GM12878 (cell line): ENCODE measurements around the gene CDHR4. TPM values are rescaled to one million over a fixed set of nuclear protein-coding genes. Genes with fewer than 3 reads are reported as not detected.

Experiments used
- ATAC-seq: fragments of 200-7000 bp; cut with Tn5 transposase; 3 replicates; pipeline ENCODE4 v1.9.1; 2020; ENCODE audit warnings: mild to moderate bottlenecking, moderate library complexity
- BruUV-seq: library from RNA; stranded (reverse); fragments of 400-500 nt; replicated peaks from 2 replicates; lab custom pipeline; 2021; lab: Mats Ljungman, UMichigan
- CTCF ChIA-PET: fragments of 300-600 bp; sonication (Branson Sonifier 250); formaldehyde crosslinking; extraction: SDS; loops from one replicate; lab custom pipeline; 2021; ENCODE audit warnings: inconsistent platforms; lab: Yijun Ruan, JAX
- POLR2A ChIA-PET: fragments of 350-600 bp; formaldehyde crosslinking; extraction: SDS; loops from one replicate; lab custom pipeline; 2021; ENCODE audit warnings: inconsistent platforms; lab: Charles Lee
- RAD21 ChIA-PET: fragments of 300-600 bp; sonication (Branson Sonifier 250); formaldehyde crosslinking; loops from one replicate; lab custom pipeline; 2023; ENCODE audit warnings: antibody characterized with exemption; ENCODE audit not compliant: unreplicated experiment; lab: Charles Lee
- SMC1A ChIA-PET: fragments of 300-600 bp; sonication (Branson Sonifier 250); formaldehyde crosslinking; loops from one replicate; lab custom pipeline; 2023; ENCODE audit not compliant: unreplicated experiment, uncharacterized antibody; lab: Charles Lee
- DNase-seq: peaks from one replicate; pipeline ENCODE4 v3.0.0-alpha.2; 2011; ENCODE audit warnings: low read depth, low spot score
- FAIRE-seq: peaks from 3 replicates; lab custom pipeline; 2011; peaks lifted over from hg19 to GRCh38; lab: Jason Lieb, UNC
- H2AFZ ChIP-seq: 2 replicates; pipeline ENCODE4 v1.6.0; 2011; ENCODE audit warnings: low read depth, low read length, control low read depth; ENCODE audit not compliant: control insufficient read depth
- H3K27ac ChIP-seq: 2 replicates; pipeline ENCODE4 v1.5.1; 2011; ENCODE audit warnings: control low read depth; ENCODE audit not compliant: control insufficient read depth, insufficient read depth
- H3K27me3 ChIP-seq, 2 experiments: replicated peaks in 1 of 2; 2 replicates each; pipeline versions ENCODE4 v1.6.0 to v1.6.1; 2011; ENCODE audit warnings: low read length in 1 of 2; ENCODE audit not compliant: control insufficient read depth in 2 of 2, insufficient read depth in 2 of 2
- H3K36me3 ChIP-seq, 2 experiments: 2 replicates each; pipeline ENCODE4 v1.5.1; 2011; ENCODE audit warnings: low read length in 1 of 2; ENCODE audit not compliant: control insufficient read depth in 2 of 2, insufficient read depth in 2 of 2
- H3K4me1 ChIP-seq: 2 replicates; pipeline ENCODE4 v1.6.1; 2011; ENCODE audit warnings: mild to moderate bottlenecking, low read length, moderate library complexity, mixed read lengths; ENCODE audit not compliant: control insufficient read depth, insufficient read depth
- H3K4me2 ChIP-seq: 2 replicates; pipeline ENCODE4 v1.6.0; 2011; ENCODE audit warnings: control low read depth; ENCODE audit not compliant: control insufficient read depth, insufficient read depth
- H3K4me3 ChIP-seq: fragments of 200-600 bp; sonication (generic); 2 replicates; pipeline ENCODE4 v1.5.1; 2016
- H3K79me2 ChIP-seq: 2 replicates; pipeline ENCODE4 v1.6.0; 2011; ENCODE audit warnings: low read length; ENCODE audit not compliant: control insufficient read depth, insufficient read depth
- H3K9ac ChIP-seq: 2 replicates; pipeline ENCODE4 v1.8.0; 2011; ENCODE audit warnings: low read length, control low read depth, mixed read lengths; ENCODE audit not compliant: control insufficient read depth, insufficient read depth
- H3K9me3 ChIP-seq: replicated peaks from 3 replicates; pipeline ENCODE4 v1.5.1; 2011; ENCODE audit warnings: mild to moderate bottlenecking, low read length; ENCODE audit not compliant: control insufficient read depth, insufficient read depth
- H4K20me1 ChIP-seq: 2 replicates; pipeline ENCODE4 v1.6.0; 2011; ENCODE audit not compliant: control insufficient read depth, insufficient read depth
- DPF2 ChIP-seq: fragments of 450-650 bp; IDR thresholded peaks from 2 replicates; pipeline ENCODE4 v1.6.1; 2017; ENCODE audit warnings: mild to moderate bottlenecking
- HCFC1 ChIP-seq: fragments of 150-350 bp; IDR thresholded peaks from 2 replicates; pipeline ENCODE4 v1.6.1; 2014; ENCODE audit warnings: low read length
- KAT2A ChIP-seq: conservative IDR thresholded peaks from 2 replicates; pipeline ENCODE4 v1.6.1; 2011; ENCODE audit warnings: low read depth, low read length; ENCODE audit not compliant: control insufficient read depth
- KLF5 ChIP-seq: fragments of 450-650 bp; IDR thresholded peaks from 2 replicates; pipeline ENCODE4 v1.6.1; 2014; ENCODE audit warnings: mild to moderate bottlenecking; ENCODE audit not compliant: partially characterized antibody
- LARP7 ChIP-seq: fragments of 450-650 bp; IDR thresholded peaks from 2 replicates; pipeline ENCODE4 v1.6.1; 2017; ENCODE audit warnings: mild to moderate bottlenecking
- MAX ChIP-seq: IDR thresholded peaks from 2 replicates; pipeline ENCODE4 v1.6.1; 2012; ENCODE audit warnings: low read depth, low read length, improper control_type of control experiment
- MEF2B ChIP-seq: fragments of 450-650 bp; IDR thresholded peaks from 2 replicates; pipeline ENCODE4 v1.6.1; 2018; ENCODE audit warnings: mild to moderate bottlenecking, moderate library complexity; ENCODE audit not compliant: partially characterized antibody, poor library complexity, severe bottlenecking
- NFIC ChIP-seq: IDR thresholded peaks from 2 replicates; pipeline ENCODE4 v1.6.1; 2012; ENCODE audit warnings: low read depth, mild to moderate bottlenecking, inconsistent platforms, low read length, moderate library complexity
- POLR2AphosphoS5 ChIP-seq: IDR thresholded peaks from 2 replicates; pipeline ENCODE4 v1.6.1; 2011; ENCODE audit warnings: mild to moderate bottlenecking, low read length, inconsistent platforms
- RFX5 ChIP-seq: IDR thresholded peaks from 2 replicates; pipeline ENCODE4 v1.6.1; 2011; ENCODE audit warnings: low read depth, low read length, improper control_type of control experiment
- STAT3 ChIP-seq: IDR thresholded peaks from 2 replicates; pipeline ENCODE4 v1.6.1; 2011; ENCODE audit warnings: low read depth, low read length, improper control_type of control experiment
- SUPT20H ChIP-seq: IDR thresholded peaks from 2 replicates; pipeline ENCODE4 v1.6.1; 2011; ENCODE audit warnings: low read depth, mild to moderate bottlenecking, low read length, moderate library complexity, borderline replicate concordance; ENCODE audit not compliant: control insufficient read depth
- YY1 ChIP-seq: IDR thresholded peaks from 2 replicates; pipeline ENCODE4 v1.6.1; 2011; ENCODE audit warnings: low read depth, mild to moderate bottlenecking, low read length
- ZNF274 ChIP-seq: IDR thresholded peaks from one replicate; pipeline ENCODE4 v1.8.0; 2011; ENCODE audit not compliant: insufficient read length, insufficient read depth
- ZNF384 ChIP-seq: IDR thresholded peaks from 2 replicates; pipeline ENCODE4 v1.6.1; 2012; ENCODE audit warnings: low read depth, mild to moderate bottlenecking, low read length, improper control_type of control experiment, borderline replicate concordance
- ZNF622 ChIP-seq: fragments of 450-650 bp; IDR thresholded peaks from 2 replicates; pipeline ENCODE4 v1.6.1; 2017; ENCODE audit warnings: mild to moderate bottlenecking, inconsistent platforms
- ZSCAN29 ChIP-seq: fragments of 450-650 bp; IDR thresholded peaks from 2 replicates; pipeline ENCODE4 v1.6.1; 2017; ENCODE audit warnings: mild to moderate bottlenecking, moderate library complexity
- WGBS: methylation state at CpG from one replicate; pipeline ENCODE4 v1.1.6; 2016; ENCODE audit warnings: low lambda C conversion rate; ENCODE audit not compliant: insufficient replicate concordance, insufficient coverage; ENCODE audit errors: missing lambda C conversion rate; 5-methylcytosine and 5-hydroxymethylcytosine counted together
- in situ Hi-C: fragments of 300-500 bp; cut with MboI; formaldehyde crosslinking; loops from 9 replicates; pipeline ENCODE4 v1.14.3; 2018; ENCODE audit warnings: mixed read lengths
- intact Hi-C: fragments of 100-400 bp; cut with micrococcal nuclease; formaldehyde crosslinking; loops from one replicate; pipeline ENCODE4 v1.14.2; 2022; ENCODE audit not compliant: unreplicated experiment
- polyA plus RNA-seq, 11 experiments: library from polyadenylated mRNA; depleted of rRNA in 4 of 11; unstranded in 6 of 11; stranded (reverse) in 5 of 11; fragments of >200 nt; fragmentation: Nextera tagmentation in 4 of 11; fragmentation: Illumina TruSeq in 1 of 11; extraction: Ambion mirVana in 4 of 11; extraction: Trizol in 1 of 11; gene quantifications; 1 replicate in 1 of 11; 2 replicates in 10 of 11; pipeline versions ENCODE4 v1.2.1 to v1.2.3, GENCODE V29; 2011 to 2016; ENCODE audit warnings: inconsistent platforms in 2 of 11, missing spikeins in 2 of 11, low read depth in 1 of 11
- total RNA-seq, 4 experiments: library from RNA; depleted of rRNA in 3 of 4; stranded (reverse); fragments of >200 nt in 3 of 4; fragmentation: Illumina TruSeq in 1 of 4; extraction: Trizol in 1 of 4; gene quantifications; 2 replicates each; pipeline versions ENCODE4 v1.2.1 to v1.2.3, GENCODE V29; 2013 to 2021
- TF ChIP-seq, protein P1 (sequence below): IDR thresholded peaks from 2 replicates; pipeline ENCODE4 v1.6.1; 2012; ENCODE audit warnings: low read length, inconsistent platforms

The CDHR4 gene
- total and polyA plus RNA-seq, 10 of the 15 experiments (the other 5 are each of a cell fraction or from before 2014, with no cell fraction given): not detected

DNA sequence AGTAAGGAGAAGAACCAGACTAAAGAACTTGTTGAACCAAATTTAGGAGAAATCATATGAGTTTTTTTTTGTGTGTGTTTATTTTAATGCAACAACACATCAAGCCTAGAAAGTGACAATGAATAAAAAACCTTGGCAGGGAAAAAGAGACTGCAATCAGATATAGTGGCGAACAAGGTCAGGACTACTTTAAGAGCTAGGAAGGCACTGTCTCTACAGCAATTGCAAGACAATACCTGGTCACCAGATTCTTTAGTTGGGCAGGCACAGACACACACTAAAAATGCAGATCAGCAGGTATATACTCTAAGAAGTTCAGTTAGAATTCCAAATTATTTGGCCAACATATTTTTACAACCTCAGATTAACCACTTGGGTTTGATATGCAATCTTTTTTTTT lies 45.1 kb downstream of the CDHR4 start:
- H3K9me3 ChIP-seq: no peaks in the 10 kb centered on the region
- no peaks in the 10 kb centered on the region for H3K4me1 ChIP-seq
- no peak overlapping the region for H3K4me3 ChIP-seq
- RAD21 ChIA-PET: no interaction called here
- H3K27ac ChIP-seq: no peak overlapping the region
- no peak overlapping the region for H3K9ac ChIP-seq
- no peak for FAIRE-seq
- H4K20me1 ChIP-seq: no peaks in the 10 kb centered on the region
- BruUV-seq: no TSS peak
- no peak for DNase-seq
- H2AFZ ChIP-seq: no peak overlapping the region
- H3K4me2 ChIP-seq: no peak overlapping the region
- in situ Hi-C loops (no loop called here), intact Hi-C loops (no loop called here)
- SMC1A ChIA-PET: interaction anchor here (1.1 kb wide), 1 partner anchor 17 kb away, joined by 3 read pairs; no protein-coding TSS in a partner anchor
- POLR2A ChIA-PET: interaction anchor here (0.6 kb wide), 2 partner anchors 17 to 505 kb away, joined by 5 read pairs; no protein-coding TSS in a partner anchor
- H3K27me3 ChIP-seq: no peaks in the 10 kb centered on the region
- CTCF ChIA-PET: no interaction called here
- TF ChIP-seq KAT2A: no peak
- TF ChIP-seq RFX5: no peak
- no peak for TF ChIP-seq HCFC1
- TF ChIP-seq NFIC: no peak
- no peak for TF ChIP-seq YY1
- TF ChIP-seq SUPT20H: no peak
- no peak for TF ChIP-seq MAX
- TF ChIP-seq STAT3: no peak
- TF ChIP-seq DPF2: no peak
- no peak for TF ChIP-seq LARP7
- no peak for TF ChIP-seq KLF5
- no peak for TF ChIP-seq MEF2B
- TF ChIP-seq ZNF622: no peak
- no peak for TF ChIP-seq ZNF274
- TF ChIP-seq ZSCAN29: no peak
- TF ChIP-seq POLR2AphosphoS5: no peak
- TF ChIP-seq, protein P1, sequence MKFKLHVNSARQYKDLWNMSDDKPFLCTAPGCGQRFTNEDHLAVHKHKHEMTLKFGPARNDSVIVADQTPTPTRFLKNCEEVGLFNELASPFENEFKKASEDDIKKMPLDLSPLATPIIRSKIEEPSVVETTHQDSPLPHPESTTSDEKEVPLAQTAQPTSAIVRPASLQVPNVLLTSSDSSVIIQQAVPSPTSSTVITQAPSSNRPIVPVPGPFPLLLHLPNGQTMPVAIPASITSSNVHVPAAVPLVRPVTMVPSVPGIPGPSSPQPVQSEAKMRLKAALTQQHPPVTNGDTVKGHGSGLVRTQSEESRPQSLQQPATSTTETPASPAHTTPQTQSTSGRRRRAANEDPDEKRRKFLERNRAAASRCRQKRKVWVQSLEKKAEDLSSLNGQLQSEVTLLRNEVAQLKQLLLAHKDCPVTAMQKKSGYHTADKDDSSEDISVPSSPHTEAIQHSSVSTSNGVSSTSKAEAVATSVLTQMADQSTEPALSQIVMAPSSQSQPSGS: no peak
- TF ChIP-seq ZNF384: no peak
- no peaks in the 10 kb centered on the region; a peak in 2 of 4 replicates for H3K36me3 ChIP-seq
- H3K79me2 ChIP-seq: no peaks in the 10 kb centered on the region
- 93% methylated on average over 1 of the region's 1 CpG for WGBS
- ATAC-seq: no peak
